DMS114 treated with DMSO at 0.1 percent for 48 hours (cell line): ENCODE results near the gene CAB39L.

Experiments used
- DNase-seq: peaks from one replicate; lab custom pipeline; 2025; ENCODE audit not compliant: unreplicated experiment; lab: John Stamatoyannopoulos, UW

The CAB39L gene

GRCh38 chr13:49443704-49444523 lies at the start of gene CAB39L, which contains the start of gene SETDB2:
TSS of gene CAB39L (minus strand) at chr13:49444064. CDS start at chr13:49382910, 61,154 bp downstream.
TSS of gene SETDB2 (plus strand) at chr13:49444274. CDS start at chr13:49451894, 7,620 bp downstream.
- DNase-seq = peak; percentile 88

- no peak for DNase-seq
Measured at GRCh38 chr13:49488563-49488962, 44.7 kb upstream of the CAB39L start.

- DNase-seq = no peak
Measured at GRCh38 chr13:49481788-49482187, 37.9 kb upstream of the CAB39L start.

DNA sequence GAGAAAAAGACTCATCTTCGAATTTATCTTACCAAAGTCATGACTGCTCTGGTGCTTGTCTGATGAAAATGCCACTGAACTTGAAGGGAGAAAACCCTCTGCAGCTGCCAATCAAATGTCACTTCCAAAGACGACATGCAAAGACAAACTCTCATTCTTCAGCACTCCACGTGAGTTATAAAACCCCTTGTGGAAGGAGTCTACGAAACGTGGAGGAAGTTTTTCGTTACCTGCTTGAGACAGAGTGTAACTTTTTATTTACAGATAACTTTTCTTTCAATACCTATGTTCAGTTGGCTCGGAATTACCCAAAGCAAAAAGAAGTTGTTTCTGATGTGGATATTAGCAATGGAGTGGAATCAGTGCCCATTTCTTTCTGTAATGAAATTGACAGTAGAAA lies 32.7 kb upstream of the CAB39L start:
- DNase-seq = no peak

DNA sequence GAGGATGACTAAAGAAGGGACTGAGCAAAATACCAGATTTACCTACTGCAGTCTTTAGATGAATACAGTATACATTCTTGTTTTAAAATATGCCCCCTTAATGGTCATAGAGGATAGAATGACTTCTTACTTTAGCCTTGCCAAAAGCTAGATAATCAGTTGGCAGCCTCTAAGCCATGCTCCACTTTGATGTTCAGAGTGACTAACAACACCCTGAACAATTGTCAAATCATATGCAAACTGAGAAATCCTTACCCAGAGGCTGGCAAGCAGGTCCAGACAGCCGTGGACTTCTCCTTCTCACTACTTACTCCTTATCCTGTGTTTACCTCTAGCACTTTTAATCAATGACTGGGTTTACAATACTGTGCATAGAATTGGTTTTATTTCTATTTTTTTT lies 28.3 kb upstream of the CAB39L start:
- DNase-seq = no peak

DNA sequence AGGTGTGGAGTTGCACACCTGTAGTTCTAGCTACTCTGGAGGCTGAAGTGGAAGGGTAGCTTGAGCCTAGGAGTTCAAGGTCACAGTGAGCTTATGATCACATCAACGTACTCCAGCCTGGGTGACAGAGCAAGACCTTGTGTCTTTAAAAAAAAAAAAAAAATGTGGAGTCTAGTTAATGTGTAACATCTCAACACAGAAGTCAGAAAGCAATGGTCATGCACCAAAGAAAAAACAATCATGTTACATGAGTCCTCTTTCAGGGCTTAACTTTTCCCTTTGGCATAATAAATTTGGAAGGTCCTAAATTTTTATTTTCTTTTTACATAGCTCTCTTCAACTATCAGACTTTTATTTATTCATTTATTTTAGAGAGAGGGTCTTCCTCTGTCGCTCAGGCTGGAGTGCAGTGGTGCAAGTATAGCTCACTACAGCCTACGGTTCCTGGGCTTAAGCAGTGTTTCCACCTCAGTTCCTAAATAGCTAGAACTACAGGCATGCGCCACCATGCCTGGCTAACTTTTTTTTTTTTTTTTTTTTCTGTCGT lies 22.5 kb upstream of the CAB39L start:
- no peak for DNase-seq

DNA sequence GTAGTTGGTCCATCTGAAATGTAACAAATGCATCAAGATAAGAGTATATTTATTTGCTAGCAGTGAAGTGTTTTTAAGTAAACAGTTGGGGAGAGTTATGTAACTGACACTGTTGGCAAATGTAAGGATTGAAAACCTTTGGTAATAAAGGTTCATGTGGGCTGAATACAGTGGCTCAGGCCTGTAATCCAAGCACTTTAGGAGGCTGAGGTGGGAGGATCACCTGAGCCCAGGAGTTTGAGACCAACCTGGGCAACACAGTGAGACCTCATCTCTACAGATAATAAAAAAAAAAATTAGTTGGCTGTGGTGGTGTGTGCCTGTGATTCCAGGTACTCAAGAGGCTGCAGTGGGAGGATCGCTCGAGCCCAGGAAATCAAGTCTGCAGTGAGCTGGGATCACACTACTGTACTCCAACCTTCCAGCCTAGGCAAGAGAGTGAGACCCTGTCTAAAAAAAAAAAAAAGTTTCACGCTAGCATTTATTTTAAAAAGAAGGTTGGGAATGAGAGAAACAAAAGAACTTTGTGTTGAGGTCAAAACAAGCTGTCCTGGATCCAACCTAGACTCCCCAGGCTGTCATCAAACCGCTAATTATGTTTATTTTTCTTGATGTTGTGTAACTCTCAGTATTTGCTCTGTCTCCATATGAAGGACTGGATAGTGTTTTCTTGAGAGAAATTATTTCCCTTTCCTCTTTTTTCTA lies 20.9 kb upstream of the CAB39L start:
- no peak for DNase-seq

GRCh38 chr13:49464085-49464484 lies 20.2 kb upstream of the CAB39L start:
- DNase-seq = no peak

DNA sequence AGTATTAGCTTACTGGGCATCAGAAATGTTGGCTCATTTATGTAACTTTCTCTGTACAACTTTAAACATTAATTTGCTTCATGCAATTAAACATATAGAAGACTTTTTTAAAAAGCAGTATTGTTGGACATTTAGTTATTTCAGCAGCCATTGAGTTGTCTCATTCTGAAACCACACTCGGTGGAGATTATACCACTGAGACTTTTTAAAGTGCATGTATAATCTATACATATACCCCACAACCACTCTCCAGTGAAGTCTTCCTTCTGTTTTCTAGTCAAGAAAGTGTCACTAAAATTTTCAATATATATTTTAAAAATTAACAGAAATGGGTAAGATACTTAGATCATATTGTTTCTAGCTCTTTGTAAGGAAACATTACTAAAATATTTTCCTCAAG lies 15.7 kb upstream of the CAB39L start:
- no peak for DNase-seq

GRCh38 chr13:49457221-49457620 lies 13.4 kb upstream of the CAB39L start:
- no peak for DNase-seq

DNA sequence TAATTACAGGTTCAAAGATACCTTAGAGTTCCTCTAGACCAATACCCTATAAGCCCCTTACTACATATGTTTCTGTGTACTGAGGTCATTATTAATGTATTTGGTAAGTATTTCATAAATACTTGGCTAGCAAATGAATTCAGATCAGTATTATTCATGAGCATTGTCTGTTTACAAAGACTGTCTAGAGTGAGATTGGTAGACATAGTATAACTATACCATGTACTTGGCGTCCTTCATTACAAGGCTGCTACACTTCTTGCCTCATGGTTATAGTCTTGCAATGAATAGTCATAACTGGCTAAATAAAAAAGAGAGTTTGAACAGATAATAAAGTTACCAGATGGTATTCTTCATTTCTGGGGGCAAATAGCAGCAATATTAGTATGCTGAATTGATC lies 12.3 kb upstream of the CAB39L start:
- DNase-seq = no peak

GRCh38 chr13:49455007-49455398 lies 11.1 kb upstream of the CAB39L start:
- DNase-seq = no peak

DNA sequence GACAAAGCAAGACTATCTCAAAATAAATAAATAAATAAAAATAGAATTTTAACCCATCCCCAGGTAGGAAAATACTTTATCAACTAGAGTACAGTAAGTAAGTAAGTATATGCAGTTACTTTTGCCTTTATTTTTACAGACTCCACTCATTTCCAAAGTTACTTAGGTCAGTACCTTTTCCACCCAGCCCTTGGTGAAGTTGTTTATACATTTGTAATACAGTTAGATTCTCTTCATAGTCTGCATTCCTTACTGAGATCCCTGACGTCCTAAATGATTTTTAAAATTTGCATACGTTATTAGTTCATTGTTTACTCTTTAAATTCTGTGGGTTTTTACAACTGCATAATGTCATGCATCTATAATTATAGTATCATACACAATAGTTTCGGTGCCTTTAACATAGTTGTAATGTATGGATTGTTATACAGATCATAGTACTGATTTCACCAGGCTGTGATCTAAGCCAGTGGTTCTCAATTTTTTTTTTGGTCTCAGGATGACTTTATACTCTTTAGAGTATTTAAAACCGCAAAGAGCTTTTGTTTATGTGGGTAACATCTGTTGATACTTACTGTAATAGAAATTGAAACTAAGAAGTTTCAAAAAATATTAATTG lies 10.6 kb upstream of the CAB39L start:
- no peak for DNase-seq

DNA sequence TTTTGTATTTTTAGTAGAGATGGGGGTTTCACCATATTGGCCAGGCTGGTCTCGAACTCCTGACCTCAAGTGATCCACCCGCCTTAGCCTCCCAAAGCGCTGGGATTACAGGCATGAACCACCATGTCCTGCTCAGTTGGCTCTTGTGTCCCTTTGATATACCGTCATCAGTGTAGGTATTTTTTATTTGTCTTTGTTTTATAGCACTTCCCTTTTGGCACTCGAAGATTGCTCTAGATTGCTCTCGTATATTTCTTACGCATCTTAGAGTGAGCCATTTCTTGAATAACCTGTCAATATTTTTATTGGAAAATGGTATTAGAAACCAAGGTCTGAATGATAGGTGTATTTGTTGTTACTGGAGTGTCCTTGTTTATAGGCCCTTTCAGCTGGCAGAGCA lies 9.6 kb upstream of the CAB39L start:
- DNase-seq = no peak

GRCh38 chr13:49452725-49453457 lies 9.0 kb upstream of the CAB39L start:
- no peak for DNase-seq

DNA sequence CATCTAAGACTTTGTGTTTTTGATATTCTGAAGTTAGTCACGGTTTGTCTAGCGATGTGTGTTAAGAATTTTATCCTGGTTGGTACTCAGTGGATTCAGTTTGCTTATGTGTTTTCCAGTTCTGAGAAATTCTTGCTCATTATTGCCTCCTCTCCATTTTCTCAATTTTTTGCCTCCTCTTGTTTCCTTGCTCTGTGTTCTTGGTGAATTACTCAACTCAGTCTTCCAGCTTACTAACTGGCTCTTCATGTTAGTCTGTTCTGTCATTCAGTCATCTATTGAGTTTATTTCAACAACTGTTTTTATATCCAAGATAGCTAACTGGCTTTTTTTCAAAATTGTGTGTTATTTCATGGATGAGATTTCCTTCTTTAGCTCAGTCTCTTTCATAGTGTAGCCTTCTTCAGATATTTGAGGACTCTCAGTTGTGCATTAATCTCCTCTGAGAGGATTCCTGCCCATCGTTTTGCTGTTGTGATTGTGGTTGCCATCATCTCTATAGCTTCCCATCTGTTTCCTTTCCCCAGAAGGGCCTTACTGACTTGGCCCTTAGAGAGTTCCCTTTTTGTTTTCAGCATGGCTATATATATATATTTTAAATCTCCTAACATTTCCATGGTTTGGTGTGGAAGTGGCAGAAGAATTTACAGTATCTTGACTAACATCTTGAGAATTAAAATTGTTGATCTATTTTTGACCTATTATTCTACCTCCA lies 6.4 kb upstream of the CAB39L start:
- DNase-seq = no peak

- no peak for DNase-seq
Measured at GRCh38 chr13:49448753-49449152, 4.9 kb upstream of the CAB39L start.

DNA sequence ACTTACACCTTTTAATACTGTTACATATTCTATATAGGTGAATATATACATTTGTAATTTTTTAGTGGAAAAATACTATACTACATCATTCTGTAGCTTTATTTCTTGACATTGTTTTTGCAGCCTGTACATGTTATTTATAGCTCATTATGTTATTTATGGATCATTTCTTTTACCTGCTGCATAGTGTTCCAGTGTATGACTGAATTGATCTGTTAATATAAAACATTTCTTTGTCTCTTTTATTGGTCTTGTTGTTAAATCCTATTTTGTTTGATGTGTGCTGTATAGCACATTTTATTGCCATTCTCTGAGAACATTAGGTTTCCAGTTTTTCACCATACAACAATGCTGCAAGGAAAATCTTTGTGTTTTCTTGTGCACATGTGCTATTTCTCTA lies 2.6 kb upstream of the CAB39L start:
- no peak for DNase-seq

GRCh38 chr13:49444524-49445395 lies 896 bp upstream of the CAB39L start:
- DNase-seq = peak; percentile 7
